Fibroblast of peridontal ligament (primary cell): ENCODE data around the gene CEP295NL.
"Not testable (repeated sequence)": the region's sequence is repeated elsewhere in the genome, so short reads cannot be mapped to it uniquely, and the experiment has no call there.

Source experiments
- DNase-seq: peaks from one replicate; pipeline ENCODE4 v3.0.0-alpha.2; 2010; ENCODE audit errors: extremely low read depth

Gene CEP295NL

GRCh38 chr17:78903101-78903779, at the start of gene CEP295NL:
TSS of gene CEP295NL (minus strand) at chr17:78903201. CDS start at chr17:78901828, 1,373 bp downstream.
- DNase-seq = no peak

- no peak for DNase-seq
These were observed 49.7 kb upstream of the CEP295NL start for GRCh38 chr17:78952706-78953105.

GRCh38 chr17:78951967-78952551, 49.1 kb upstream of the CEP295NL start:
- DNase-seq = peak; percentile 49

- DNase-seq = no peak
These were observed 47.9 kb upstream of the CEP295NL start for GRCh38 chr17:78950870-78951269.

- no peak for DNase-seq
These were observed 44.5 kb upstream of the CEP295NL start for GRCh38 chr17:78947235-78948149.

- DNase-seq = no peak
These were observed 43.6 kb upstream of the CEP295NL start for GRCh38 chr17:78946631-78947030.

- DNase-seq = no peak
These were observed 43.1 kb upstream of the CEP295NL start for GRCh38 chr17:78946131-78946530.

GRCh38 chr17:78945455-78945854, 42.5 kb upstream of the CEP295NL start:
- not testable (repeated sequence) for DNase-seq

- no peak for DNase-seq
These were observed 42.0 kb upstream of the CEP295NL start for GRCh38 chr17:78944956-78945355.

- no peak for DNase-seq
These were observed 41.0 kb upstream of the CEP295NL start for GRCh38 chr17:78944026-78944425.

GRCh38 chr17:78940708-78941107, 37.7 kb upstream of the CEP295NL start:
- DNase-seq = no peak

- DNase-seq = no peak
These were observed 37.3 kb upstream of the CEP295NL start for GRCh38 chr17:78940258-78940657.

- DNase-seq = peak; percentile 33
These were observed 36.6 kb upstream of the CEP295NL start for GRCh38 chr17:78939615-78940014.

GRCh38 chr17:78937561-78937960, 34.6 kb upstream of the CEP295NL start:
- DNase-seq = no peak

- peak; percentile 97 for DNase-seq
These were observed 32.7 kb upstream of the CEP295NL start for GRCh38 chr17:78935419-78936323.

GRCh38 chr17:78934681-78935418, 31.8 kb upstream of the CEP295NL start:
- peak; percentile 30 for DNase-seq

GRCh38 chr17:78933959-78934568, 31.1 kb upstream of the CEP295NL start:
- peak; percentile 99 for DNase-seq

- DNase-seq = peak; percentile 96
These were observed 30.3 kb upstream of the CEP295NL start for GRCh38 chr17:78933025-78933958.
